Measurements from ENCODE around the gene DENND1A.

The DENND1A gene

GRCh38 chr9:123487944-123488548 is 441.9 kb downstream of the DENND1A start:
- no peak for DNase-seq (ENCODE audit: low read depth)

- no peak for DNase-seq (ENCODE audit: low read depth)
These were observed 443.5 kb downstream of the DENND1A start for GRCh38 chr9:123486431-123486830.

- no peak for DNase-seq (ENCODE audit: low read depth)
These were observed 444.7 kb downstream of the DENND1A start for GRCh38 chr9:123485216-123485615.

GRCh38 chr9:123484130-123484529 is 445.8 kb downstream of the DENND1A start:
- DNase-seq (ENCODE audit: low read depth) = no peak

GRCh38 chr9:123483191-123483803 is 446.6 kb downstream of the DENND1A start:
- DNase-seq (ENCODE audit: low read depth) = no peak

GRCh38 chr9:123482295-123482968 is 447.5 kb downstream of the DENND1A start:
- DNase-seq (ENCODE audit: low read depth) = no peak

- DNase-seq (ENCODE audit: low read depth) = no peak
These were observed 448.6 kb downstream of the DENND1A start for GRCh38 chr9:123481209-123481865.

GRCh38 chr9:123480791-123481190 is 449.1 kb downstream of the DENND1A start:
- no peak for DNase-seq (ENCODE audit: low read depth)

GRCh38 chr9:123480096-123480495 is 449.8 kb downstream of the DENND1A start:
- no peak for DNase-seq (ENCODE audit: low read depth)

GRCh38 chr9:123478967-123479602 is 450.8 kb downstream of the DENND1A start:
- no peak for DNase-seq (ENCODE audit: low read depth)

- DNase-seq (ENCODE audit: low read depth) = no peak
These were observed 451.8 kb downstream of the DENND1A start for GRCh38 chr9:123478160-123478559.

GRCh38 chr9:123475407-123475806 is 454.5 kb downstream of the DENND1A start:
- no peak for DNase-seq (ENCODE audit: low read depth)

GRCh38 chr9:123472862-123473614 is 456.9 kb downstream of the DENND1A start:
- DNase-seq (ENCODE audit: low read depth) = no peak

GRCh38 chr9:123471843-123472570 is 457.9 kb downstream of the DENND1A start:
- DNase-seq (ENCODE audit: low read depth) = no peak

GRCh38 chr9:123470991-123471770 is 458.7 kb downstream of the DENND1A start:
- DNase-seq (ENCODE audit: low read depth) = no peak

GRCh38 chr9:123470121-123470782 is 459.7 kb downstream of the DENND1A start:
- no peak for DNase-seq (ENCODE audit: low read depth)

- DNase-seq (ENCODE audit: low read depth) = no peak
These were observed 460.6 kb downstream of the DENND1A start for GRCh38 chr9:123469282-123469681.

GRCh38 chr9:123468541-123468940 is 461.4 kb downstream of the DENND1A start:
- no peak for DNase-seq (ENCODE audit: low read depth)

- DNase-seq (ENCODE audit: low read depth) = no peak
These were observed 464.6 kb downstream of the DENND1A start for GRCh38 chr9:123465304-123465703.

- no peak for DNase-seq (ENCODE audit: low read depth)
These were observed 469.8 kb downstream of the DENND1A start for GRCh38 chr9:123460091-123460490.

Measured in iris pigment epithelial cell (primary cell).